Measurements from ENCODE around the gene DFFA.
"Not testable (repeated sequence)": the region's sequence is repeated elsewhere in the genome, so short reads cannot be mapped to it uniquely, and the experiment has no call there.

- TF ChIP-seq, protein P1, sequence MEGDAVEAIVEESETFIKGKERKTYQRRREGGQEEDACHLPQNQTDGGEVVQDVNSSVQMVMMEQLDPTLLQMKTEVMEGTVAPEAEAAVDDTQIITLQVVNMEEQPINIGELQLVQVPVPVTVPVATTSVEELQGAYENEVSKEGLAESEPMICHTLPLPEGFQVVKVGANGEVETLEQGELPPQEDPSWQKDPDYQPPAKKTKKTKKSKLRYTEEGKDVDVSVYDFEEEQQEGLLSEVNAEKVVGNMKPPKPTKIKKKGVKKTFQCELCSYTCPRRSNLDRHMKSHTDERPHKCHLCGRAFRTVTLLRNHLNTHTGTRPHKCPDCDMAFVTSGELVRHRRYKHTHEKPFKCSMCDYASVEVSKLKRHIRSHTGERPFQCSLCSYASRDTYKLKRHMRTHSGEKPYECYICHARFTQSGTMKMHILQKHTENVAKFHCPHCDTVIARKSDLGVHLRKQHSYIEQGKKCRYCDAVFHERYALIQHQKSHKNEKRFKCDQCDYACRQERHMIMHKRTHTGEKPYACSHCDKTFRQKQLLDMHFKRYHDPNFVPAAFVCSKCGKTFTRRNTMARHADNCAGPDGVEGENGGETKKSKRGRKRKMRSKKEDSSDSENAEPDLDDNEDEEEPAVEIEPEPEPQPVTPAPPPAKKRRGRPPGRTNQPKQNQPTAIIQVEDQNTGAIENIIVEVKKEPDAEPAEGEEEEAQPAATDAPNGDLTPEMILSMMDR (IDR thresholded peaks at IDR 0.05), result not testable (repeated sequence)
- TF ChIP-seq POLR2AphosphoS5 (IDR thresholded peaks at IDR 0.05), result not testable (repeated sequence)
Measured at GRCh38 chr1:10415967-10416366, 56.4 kb downstream of the DFFA start.
